ENCODE results near the gene FJX1.

Gene FJX1

GRCh38 chr11:35629914-35630313, 11.7 kb downstream of the FJX1 start (continued):
- TF ChIP-seq ZNF202 (tag by site-specific recombination; IDR thresholded peaks at IDR 0.05; ENCODE audit: borderline replicate concordance): no peak
- no peak for TF ChIP-seq ZNF148 (tag by site-specific recombination; IDR thresholded peaks at IDR 0.05; ENCODE audit: borderline replicate concordance)
- TF ChIP-seq ZBTB20 (tag by site-specific recombination; IDR thresholded peaks at IDR 0.05): no peak
- no peak for TF ChIP-seq SALL2 (tag by site-specific recombination; IDR thresholded peaks at IDR 0.05; ENCODE audit: borderline replicate concordance)
- TF ChIP-seq ZNF664 (tag by site-specific recombination; IDR thresholded peaks at IDR 0.05): no peak
- TF ChIP-seq WT1 (tag by site-specific recombination; IDR thresholded peaks at IDR 0.05): no peak
- peak; percentile 71 for TF ChIP-seq ZBTB44 (tag by site-specific recombination; IDR thresholded peaks at IDR 0.05)
- no peak for TF ChIP-seq BCL6B (tag by site-specific recombination; IDR thresholded peaks at IDR 0.05)
- TF ChIP-seq CTCF (tag by site-specific recombination; IDR thresholded peaks at IDR 0.05): no peak
- no peak for TF ChIP-seq GLIS1 (tag by site-specific recombination; IDR thresholded peaks at IDR 0.05)
- TF ChIP-seq ZNF785 (tag by site-specific recombination; IDR thresholded peaks at IDR 0.05): no peak
- peak; percentile 71 for TF ChIP-seq ZNF843 (tag by site-specific recombination; IDR thresholded peaks at IDR 0.05)
- TF ChIP-seq ZEB2 (tag by site-specific recombination; IDR thresholded peaks at IDR 0.05): peak; percentile 87
- TF ChIP-seq REST (tag by site-specific recombination; IDR thresholded peaks at IDR 0.05): 0 out of 2 replicates have a peak, but pooled peaks have one; percentile 20
- TF ChIP-seq HIC1 (tag by site-specific recombination; IDR thresholded peaks at IDR 0.05): peak; percentile 92
- TF ChIP-seq ZNF280C (tag by site-specific recombination; IDR thresholded peaks at IDR 0.05): no peak
- no peak for TF ChIP-seq ZNF155 (tag by site-specific recombination; IDR thresholded peaks at IDR 0.05)
- TF ChIP-seq ZNF561 (tag by site-specific recombination; IDR thresholded peaks at IDR 0.05; ENCODE audit: borderline replicate concordance): no peak
- no peak for TF ChIP-seq ZBTB10 (tag by site-specific recombination; IDR thresholded peaks at IDR 0.05)
- peak; percentile 71 for TF ChIP-seq SCRT2 (tag by site-specific recombination; IDR thresholded peaks at IDR 0.05)
- 0 out of 2 replicates have a peak, but pooled peaks have one; percentile 35 for TF ChIP-seq GLI2 (tag by site-specific recombination; IDR thresholded peaks at IDR 0.05; ENCODE audit: borderline replicate concordance, low read depth)

Data from HEK293 (cell line).